HG03558 (cell line): ENCODE measurements around the gene C4orf33.
"Not testable (repeated sequence)": the region's sequence is repeated elsewhere in the genome, so short reads cannot be mapped to it uniquely, and the experiment has no call there.

Experiments
- ATAC-seq: cut with Tn5 transposase; IDR thresholded peaks from one replicate; pipeline ENCODE4 v1.9.1; 2021; ENCODE audit warnings: moderate number of reproducible peaks; ENCODE audit not compliant: unreplicated experiment; ENCODE audit errors: extremely low read depth

C4orf33 gene, protein sequence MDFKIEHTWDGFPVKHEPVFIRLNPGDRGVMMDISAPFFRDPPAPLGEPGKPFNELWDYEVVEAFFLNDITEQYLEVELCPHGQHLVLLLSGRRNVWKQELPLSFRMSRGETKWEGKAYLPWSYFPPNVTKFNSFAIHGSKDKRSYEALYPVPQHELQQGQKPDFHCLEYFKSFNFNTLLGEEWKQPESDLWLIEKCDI

DNA sequence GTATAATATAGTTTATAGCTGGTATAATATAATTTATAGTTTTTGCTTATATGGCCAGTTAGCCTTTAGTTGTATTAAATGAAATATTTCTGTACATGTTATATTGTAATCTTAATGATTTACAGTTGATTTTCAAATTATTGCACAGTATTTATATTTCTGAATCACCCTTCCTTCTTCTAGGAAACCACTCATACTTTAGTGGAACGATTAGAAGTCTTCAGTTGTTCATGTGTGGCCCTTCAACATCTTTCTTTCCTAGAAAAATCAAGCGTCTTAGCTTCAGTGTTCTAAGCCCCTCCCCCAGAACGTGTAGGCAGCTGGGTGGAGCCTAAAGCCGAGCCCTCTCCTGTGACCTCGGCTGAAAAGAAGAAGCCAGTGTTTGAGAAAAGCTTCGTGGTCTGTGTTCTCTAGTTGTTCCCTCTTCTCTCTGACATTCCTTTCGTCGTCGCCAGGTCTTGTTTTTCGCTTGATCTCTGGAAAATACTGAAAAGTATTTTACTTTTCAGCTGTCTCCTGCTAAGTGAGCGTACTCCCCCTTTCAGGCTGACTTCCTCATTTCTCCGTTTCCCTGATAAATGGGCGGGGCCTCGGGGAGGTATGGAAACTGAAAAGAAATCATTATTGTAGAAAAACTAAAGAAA is at the start of gene C4orf33:
C4orf33 (plus strand) TSS at position 342 of the 644 bp plus-strand sequence. CDS start 6,459 bp downstream, outside the sequence.
- peak; percentile 23 for ATAC-seq

DNA sequence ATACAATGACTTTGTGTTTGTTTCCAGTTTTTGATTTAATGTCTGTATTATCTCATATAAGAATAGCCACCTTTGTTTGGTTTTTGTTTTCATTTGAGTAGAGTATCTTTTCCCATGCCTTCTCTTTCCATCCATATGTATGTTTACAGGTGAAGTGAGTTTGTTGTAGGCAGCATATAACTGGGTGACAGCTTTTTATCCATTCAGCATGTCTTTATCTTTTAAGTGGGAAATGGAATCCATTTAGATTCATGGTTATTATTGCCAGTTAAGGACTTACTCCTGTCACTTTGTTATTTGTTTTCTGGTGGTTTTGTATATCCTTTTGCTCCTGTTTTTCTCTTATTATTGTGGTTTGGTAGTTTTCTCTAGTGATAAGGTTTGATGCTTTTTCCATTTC is 36.9 kb upstream of the C4orf33 start:
- ATAC-seq, result no peak

DNA sequence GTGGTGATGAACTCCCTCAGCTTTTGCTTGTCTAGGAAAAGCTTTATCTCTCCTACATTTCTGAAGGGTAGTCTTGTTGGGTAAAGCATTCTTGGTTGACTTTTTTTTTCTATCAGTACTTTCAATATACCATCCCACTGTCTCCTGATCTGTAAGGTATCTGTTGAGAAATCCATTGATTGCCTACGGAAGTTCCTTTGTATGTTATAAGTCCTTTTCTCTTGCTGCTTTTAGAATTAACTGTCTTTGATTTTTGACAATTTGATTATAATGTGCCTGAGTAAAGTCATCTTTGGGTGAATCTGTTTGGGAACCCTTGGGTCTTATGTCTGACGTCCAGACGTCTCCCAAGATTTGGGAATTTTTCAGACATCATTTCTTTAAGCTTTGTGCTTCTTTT is 33.4 kb upstream of the C4orf33 start:
- no peak for ATAC-seq

DNA sequence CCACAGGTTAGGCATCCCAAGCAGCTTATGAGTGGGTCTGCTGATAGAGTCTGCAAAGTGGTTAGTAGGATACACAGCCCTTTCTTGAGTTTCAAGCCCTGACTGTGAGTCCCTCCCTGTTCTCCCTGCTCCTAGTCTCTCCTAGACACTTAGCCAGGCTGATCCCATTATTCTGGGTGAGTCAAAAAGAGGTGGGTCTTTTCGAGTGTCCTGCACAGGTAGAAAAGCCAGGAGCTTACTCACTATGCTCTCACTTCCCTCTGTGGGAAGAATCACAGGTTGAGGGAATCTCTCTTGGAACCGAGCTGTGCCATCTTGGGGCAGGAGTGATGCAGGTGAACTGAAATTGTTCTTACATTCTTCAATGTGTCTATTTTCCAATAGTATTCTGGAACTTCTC is 32.3 kb upstream of the C4orf33 start:
- ATAC-seq, result no peak

DNA sequence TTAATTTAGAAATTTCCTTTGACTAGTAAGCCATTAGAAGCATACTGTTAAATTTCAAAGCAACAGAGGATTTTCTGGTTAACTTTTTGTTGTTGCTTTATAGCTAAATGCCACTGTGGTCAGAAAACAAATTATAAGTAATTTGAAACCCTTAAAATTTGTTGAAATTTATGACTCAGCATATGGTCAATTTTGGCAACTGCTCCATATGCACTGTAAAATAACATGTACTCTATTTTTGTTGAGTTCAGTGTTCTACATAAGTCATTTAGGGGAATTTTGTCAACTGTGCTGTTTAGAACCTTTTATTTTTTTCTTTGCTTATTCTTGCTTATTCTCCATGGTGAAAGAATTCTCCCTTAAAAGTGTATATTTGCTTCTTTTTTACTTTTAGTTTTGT is 31.2 kb upstream of the C4orf33 start:
- no peak for ATAC-seq

DNA sequence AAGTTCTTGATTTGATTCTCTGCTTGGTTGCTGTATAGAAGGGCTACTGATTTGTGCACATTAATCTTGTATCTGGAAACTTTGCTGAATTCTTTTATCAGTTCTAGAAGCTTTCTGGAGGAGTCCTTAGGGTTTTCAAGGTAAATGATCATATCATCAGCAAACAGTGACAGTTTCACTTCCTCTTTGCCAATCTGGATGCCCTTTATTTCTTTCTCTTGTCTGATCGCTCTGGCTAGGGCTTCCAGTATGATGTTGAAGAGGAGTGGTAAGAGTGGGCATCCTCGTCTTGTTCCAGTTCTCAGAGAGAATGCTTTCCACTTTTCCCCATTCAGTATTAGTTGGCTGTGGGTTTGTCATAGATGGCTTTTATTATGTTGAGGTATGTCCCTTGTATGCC is 26.4 kb upstream of the C4orf33 start:
- ATAC-seq, result not testable (repeated sequence)

DNA sequence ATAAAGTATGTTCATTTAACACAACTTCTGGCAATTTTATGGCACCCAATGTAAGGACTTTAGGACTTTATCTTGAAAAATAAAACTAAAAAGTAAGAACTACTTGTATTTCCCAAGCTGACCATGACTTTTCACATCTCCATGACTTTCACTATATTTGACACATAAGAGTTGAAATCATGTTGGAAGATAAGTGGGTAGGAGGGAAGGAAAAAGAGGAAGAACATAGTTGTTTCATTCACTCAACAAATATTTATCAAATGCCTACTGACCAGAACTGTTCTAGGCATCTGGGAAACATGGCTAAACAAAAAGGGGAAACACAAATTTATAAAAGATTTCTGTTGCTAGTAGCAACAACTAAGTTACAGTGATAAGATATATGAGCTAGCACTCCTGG is 18.6 kb upstream of the C4orf33 start:
- no peak for ATAC-seq

DNA sequence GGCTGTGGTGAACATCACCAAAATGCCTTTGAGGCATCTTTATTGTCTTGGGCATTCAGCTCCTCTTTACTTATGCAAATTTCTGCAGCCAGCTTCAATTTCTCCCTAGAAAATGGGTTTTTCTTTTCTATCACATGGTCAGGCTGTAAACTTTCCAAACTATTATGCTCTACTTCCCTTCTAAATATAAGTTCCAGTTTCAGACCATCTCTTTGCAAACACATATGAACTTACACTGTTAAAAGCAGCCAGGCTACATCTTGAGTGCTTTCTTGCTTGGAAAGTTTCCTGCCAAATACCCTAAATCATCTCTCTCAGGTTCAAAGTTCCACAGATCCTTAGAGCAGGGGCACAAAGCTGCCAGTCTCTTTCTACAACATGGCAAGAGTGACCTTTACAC is 15.8 kb upstream of the C4orf33 start:
- no peak for ATAC-seq

DNA sequence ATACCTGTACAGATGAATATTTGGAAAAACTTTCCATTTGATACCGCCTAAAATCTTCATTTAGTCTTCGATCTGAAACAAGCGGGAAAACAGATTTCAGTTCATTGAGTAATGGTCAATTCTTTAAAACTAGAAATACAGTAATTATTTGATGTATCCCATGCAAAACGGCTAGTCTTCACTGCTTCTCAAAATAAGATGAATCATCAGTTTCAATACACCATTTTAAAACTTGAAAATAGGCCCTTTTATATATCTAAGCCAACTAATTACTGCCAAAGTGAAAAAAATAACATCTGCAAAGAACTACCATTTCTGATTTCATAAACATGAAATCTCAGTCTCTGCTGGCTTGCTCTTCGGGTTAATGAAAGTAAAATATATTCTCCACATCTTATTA is 13.7 kb upstream of the C4orf33 start:
- ATAC-seq, result no peak

DNA sequence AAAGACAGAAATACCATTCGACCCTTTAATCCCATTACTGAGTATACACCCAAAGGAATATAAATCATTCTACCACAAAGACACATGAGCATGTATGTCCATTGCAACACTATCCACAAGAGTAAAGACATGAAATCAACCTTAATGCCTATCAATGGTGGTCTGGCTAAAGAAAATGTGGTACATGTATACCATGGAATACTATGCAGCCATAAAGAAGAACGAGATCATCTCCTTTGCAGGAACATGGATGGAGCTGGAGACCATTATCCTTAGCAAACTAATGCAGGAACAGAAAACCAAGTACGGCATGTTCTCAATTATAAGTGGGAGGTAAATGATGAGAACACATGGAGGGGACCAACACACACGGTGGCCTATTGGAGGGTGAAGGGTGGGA is 10.5 kb upstream of the C4orf33 start:
- ATAC-seq, result no peak

DNA sequence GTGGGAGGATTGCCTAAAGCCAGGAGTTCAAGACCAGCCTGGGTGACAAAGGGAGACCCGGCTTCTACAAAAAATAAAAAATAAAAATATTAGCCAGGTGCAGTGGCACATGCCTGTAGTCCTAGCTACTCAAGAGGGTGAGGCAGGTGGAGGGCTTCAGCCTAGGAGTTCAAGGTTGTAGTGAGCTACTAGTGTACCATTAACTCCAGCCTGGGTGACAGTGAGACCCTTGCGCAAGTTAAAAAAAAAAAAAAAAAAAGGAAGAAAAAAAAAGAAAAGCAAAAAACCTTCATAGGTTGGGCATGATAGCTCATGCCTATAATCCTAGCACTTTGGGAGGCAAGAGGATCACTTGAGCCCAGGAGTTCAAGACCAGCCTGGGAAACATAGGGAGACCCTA is 8.4 kb upstream of the C4orf33 start:
- ATAC-seq, result no peak

DNA sequence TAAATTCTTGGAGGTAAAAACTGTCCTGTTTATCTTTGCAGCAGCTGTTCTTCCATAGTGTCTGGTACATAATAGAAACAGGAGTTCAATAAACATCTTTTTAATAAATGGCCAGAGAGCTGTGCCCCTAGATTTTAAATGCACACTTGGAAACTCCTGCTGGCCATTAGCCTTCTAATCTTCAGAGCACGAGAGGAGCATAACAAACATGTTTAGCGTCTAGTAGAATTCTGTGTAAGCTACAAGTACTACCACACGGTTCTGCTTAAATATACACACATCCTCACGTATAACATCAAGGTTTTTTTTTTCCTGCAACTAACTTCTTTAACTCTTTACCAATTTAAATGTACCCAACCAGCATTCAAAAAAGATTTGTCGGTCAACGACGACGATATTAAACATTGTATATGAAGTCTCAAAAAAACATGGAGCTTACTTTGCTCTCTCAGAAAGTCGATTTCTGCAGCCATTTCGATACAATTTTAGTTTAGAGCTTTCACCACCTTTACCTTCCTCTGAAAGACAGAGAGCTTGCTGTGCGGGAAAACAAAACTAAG is 3.2 kb upstream of the C4orf33 start:
- ATAC-seq, result no peak

DNA sequence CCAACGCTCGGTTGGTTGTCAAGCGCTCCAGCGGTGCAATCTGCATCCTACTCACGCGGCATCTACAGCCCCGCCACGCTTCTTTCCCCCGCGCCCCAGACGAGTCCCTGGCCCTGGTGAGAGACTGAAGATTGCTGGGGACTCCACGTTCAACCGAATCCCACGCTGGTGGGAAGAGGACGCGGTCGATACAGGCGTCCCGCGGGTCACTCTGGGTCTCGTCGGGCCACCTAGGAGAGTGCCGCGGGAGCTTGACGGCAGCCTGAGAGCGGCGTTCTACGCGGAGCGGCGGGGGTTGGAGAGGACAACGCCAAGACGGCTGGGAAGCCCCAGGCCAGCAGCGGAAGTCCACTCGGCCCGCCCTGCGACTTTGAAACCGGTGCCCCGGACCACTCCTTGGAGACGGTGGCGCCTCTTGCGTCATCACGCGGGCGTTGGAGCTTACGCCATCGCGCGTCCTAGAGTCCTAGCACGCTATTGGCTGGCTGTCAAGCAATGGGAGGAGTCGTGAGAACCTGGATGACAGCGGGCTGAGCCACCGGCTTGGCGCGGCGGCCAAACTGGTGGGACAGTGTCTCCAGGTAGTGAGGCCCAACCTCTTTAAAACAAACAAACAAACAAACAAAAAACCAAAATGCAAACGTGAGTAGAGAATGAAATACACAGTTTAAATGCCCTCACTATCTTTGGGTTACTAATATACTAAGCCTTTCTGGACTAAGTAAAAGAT is 2.6 kb upstream of the C4orf33 start, which contains the start of gene SCLT1:
SCLT1 (minus strand) TSS at position 349 of the 730 bp plus-strand sequence. CDS start 436 bp downstream, outside the sequence.
- ATAC-seq, result peak; percentile 89

DNA sequence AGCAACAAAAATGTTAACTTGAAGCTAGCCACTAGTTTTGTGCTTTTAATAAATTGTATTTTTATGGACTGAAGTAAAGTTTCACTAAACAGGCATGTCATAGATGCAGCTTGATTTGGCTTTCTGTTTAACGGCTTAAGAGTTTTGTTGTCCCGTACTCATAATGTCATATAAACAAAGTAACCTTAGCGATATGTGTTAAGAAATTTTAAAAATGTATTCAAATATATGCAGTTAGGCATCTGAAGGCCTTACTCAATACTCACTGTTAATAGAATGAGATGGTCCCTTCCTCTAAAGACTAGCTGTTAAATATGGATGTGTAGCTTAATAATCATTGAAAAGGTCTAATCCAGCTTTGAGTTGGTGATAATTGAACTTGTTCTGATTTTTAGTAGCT is 1.6 kb upstream of the C4orf33 start:
- ATAC-seq, result no peak

DNA sequence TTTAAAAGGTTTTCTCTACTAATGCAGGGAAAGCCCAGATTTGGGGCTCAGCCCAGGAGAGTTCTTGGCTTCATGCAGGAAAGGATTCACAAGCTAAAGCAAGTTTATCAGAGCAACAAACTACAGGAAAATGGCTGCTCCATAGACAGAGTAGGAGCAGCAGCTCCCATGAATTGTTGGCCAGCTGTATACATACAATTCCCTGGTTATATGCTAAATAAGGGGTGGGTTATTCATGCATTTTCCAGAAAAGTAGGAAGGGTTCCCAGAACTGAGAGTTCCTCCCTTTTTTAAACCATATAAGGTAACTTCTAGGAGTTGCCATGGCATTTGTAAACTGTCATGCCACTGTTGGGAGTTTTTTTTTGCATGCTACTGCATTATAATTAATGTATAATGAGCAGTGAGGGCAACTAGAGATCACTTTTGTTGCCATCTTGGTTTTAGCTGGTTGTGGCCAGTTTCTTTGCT is 2.6 kb downstream of the C4orf33 start:
- ATAC-seq, result no peak

DNA sequence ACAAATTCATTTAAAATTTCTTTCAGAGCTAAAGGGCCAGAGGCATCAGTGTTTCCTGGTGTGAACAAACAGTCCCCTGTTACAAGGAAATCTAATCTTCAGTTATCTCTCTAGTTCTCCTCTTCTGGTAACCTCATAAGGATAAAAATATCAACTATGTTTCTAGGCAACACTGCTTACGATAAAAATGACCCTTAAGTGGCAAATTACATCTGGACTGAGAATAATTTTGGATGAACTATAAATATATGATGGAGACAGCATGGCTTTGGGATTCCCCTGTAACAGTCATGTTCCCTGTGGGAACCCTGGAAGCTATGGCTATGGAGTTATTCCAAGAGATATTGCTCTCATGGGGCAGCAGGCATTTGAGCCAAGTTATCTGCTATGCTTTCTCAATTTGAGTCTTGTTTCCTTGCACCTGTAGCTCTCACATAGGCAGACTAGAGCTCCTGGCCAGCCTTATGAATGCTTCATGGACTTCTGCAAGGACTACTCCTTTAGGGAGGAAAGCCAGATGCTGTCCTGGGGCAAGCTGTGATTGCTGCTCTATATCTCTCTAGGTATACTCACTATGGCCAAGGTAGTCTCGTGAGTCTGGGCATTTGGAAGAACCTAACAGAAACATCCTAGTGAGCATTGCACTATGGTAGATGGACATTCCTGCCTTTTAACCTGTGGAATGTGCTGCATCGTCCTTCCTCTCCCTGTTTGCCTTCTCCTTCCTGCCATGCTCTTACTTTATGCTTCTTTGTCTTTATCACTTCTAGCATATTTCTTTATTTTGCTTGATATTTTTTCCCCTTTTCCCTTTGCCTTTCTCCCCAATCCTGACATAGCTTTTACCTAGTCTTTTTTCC is 14.2 kb downstream of the C4orf33 start:
- no peak for ATAC-seq

DNA sequence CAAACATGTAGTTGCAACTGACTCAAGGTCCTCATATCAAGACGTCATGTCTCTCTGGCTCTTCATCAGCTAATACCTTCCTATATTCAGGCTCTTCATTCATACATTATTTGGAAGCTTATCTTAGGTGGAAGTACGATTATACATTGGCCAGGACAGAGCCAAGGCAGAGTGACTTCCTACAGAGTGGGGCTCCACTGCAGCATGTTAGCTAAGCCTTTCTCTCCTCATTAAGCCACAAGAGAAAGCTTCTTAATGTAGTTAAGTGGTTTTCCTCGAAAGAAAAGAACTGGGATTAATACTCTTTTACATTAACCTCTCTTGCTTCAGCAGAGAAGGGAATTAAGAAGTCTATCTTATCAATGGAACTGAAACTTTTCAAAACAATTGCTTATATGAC is 15.0 kb downstream of the C4orf33 start:
- no peak for ATAC-seq

DNA sequence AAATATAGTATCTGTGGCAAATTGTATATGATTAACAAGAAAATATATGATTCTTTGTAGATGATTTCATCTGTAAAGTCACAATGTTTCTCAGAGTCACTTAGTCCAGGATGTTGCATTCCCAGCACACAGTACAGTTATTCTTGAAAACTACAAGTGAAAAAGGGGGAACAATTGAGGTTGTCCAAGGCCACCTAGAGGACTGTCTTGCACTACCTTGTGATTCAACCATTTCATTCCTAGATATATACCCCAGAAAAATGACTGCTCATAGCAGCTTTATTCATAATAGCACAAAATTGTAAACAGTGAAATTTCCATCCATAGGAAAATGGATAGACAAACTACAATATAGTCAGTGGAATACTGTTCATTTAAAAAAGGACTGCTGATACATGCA is 16.0 kb downstream of the C4orf33 start:
- no peak for ATAC-seq

DNA sequence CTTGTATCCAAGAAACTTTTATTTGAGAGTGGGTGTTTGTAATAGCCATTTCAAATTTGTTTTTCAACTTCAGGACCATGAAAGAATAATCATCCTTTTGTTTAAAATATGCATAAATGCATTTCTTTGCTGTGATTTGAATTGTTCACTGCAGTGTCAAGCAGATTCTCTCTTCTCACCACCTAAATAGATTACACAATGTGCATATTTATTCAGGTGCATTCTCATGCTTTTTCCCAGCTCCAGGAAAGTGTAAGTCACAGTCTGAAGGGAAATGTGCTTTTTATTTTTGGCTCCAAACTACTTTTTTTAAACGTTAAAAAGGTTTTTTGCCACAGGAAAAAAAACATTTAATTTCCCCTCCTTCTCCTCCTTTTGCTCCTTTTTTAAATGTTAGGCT is 17.5 kb downstream of the C4orf33 start:
- no peak for ATAC-seq

DNA sequence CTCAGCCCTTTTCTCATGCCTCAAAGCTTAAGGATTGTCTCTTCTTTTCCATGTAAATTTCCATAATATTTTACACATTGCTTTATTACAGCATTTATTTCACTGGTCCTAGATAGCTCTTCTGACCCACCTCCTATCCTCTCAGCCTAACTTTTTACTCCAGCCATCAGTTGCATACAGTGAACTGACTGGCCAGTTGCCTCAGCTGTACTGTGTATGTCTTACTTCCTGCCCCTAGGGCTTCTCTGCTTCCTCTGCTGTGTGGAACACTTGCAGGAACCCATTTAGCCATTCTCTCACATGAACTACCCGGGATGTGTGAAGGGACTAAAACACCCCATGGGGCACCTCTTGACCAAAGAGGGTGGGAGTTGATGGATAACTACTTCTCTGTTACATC is 18.0 kb downstream of the C4orf33 start:
- no peak for ATAC-seq
